Pancreas (tissue), 10 donors: Measurements from ENCODE around the gene NUP93. TPM values are rescaled to one million over a fixed set of nuclear protein-coding genes. Genes with fewer than 3 reads are reported as not detected.

Experiments
- ATAC-seq, 4 donors: fragments of 200-7000 bp; cut with Tn5 transposase; one replicate each; pipeline versions ENCODE4 v1.8.0 to v1.9.1; 2020; ENCODE audit warnings: mild to moderate bottlenecking in 4 of 4, moderate library complexity in 4 of 4
- DNase-seq, 6 donors: peaks; one replicate each; pipeline ENCODE4 v3.0.0-alpha.2; 2020
- FAIRE-seq: peaks from 2 replicates; lab custom pipeline; 2012; peaks lifted over from hg19 to GRCh38; lab: Jason Lieb, UNC
- H3K27ac ChIP-seq, 4 donors: fragments of 200-600 bp; sonication (generic); 1 replicate in 3 of 4; 2 replicates in 1 of 4; pipeline versions ENCODE4 v1.5.0 to v1.8.0; 2020
- H3K27me3 ChIP-seq, 4 donors: fragments of 200-600 bp; one replicate each; pipeline ENCODE4 v1.8.0; 2021
- H3K36me3 ChIP-seq, 3 donors: fragments of 200-600 bp; sonication (generic) in 1 of 3; one replicate each; pipeline versions ENCODE4 v1.5.0 to v1.8.0; 2020 to 2021
- H3K4me1 ChIP-seq, 3 donors: fragments of 200-600 bp; one replicate each; pipeline ENCODE4 v1.8.0; 2021
- H3K4me3 ChIP-seq, 4 donors: fragments of 200-600 bp; sonication (generic) in 2 of 4; one replicate each; pipeline versions ENCODE4 v1.5.0 to v1.8.0; 2020 to 2021
- H3K9me3 ChIP-seq, 4 donors: fragments of 200-600 bp; one replicate each; pipeline ENCODE4 v1.8.0; 2021
- CTCF ChIP-seq, 4 donors: fragments of 200-600 bp; sonication (generic) in 3 of 4; IDR thresholded peaks; one replicate each; pipeline versions ENCODE4 v1.5.0 to v1.8.0; 2021; ENCODE audit warnings: antibody characterized with exemption in 4 of 4
- WGBS, 2 donors: extraction: QIAGEN DNeasy Blood & Tissue Kit; methylation state at CpG; one replicate each; pipeline ENCODE4 v1.1.7; 2013; 5-methylcytosine and 5-hydroxymethylcytosine counted together
- intact Hi-C, 3 donors: fragments of 100-400 bp; cut with DNase I; formaldehyde crosslinking; loops; one replicate each; pipeline versions ENCODE4 v1.11.1 to v1.14.2; 2022
- polyA plus RNA-seq, 2 donors: library from polyadenylated mRNA; stranded (reverse); fragments of 200-250 nt; gene quantifications; one replicate each; pipeline ENCODE4 v1.2.3, GENCODE V29; 2013
- total RNA-seq, 6 donors: library from RNA; stranded (reverse); fragmentation: NEBNext Ultra II Directional in 4 of 6; extraction: Animal tissue kit (Norgen Biotek cat#: 25700) in 4 of 6; gene quantifications; one replicate each; pipeline versions ENCODE4 v1.2.1 to v1.2.4, GENCODE V29; 2021 to 2023
- donor health status: healthy with polysubstance abuse.
- donor health status: DM: no; HTN: no; CAD: no; lungs with moderate emphysema.
- donor health status: DM: no; HTN: no; CAD: no.
- donor health status: control.
- donor health status: control.
- donor health status: Bipolar disorder and iron deficiency.
- donor health status: DM: yes; HTN: yes; CAD: no.
- donor health status: DM: no; HTN: no; CAD: no.
- donor health status: DM: no; HTN: no; CAD: no.
- donor health status: DM: yes; HTN: yes; CAD: no.

NUP93 gene
- total and polyA plus RNA-seq, 8 donors = 13.1 to 31.4 (median 21.2) TPM

GRCh38 chr16:56817056-56817455 lies 87.1 kb downstream of the NUP93 start:
- no peak for ATAC-seq
- intact Hi-C loops = no loop called here
- no peak for TF ChIP-seq CTCF (IDR thresholded peaks at IDR 0.05)
- Histone ChIP-seq H3K27ac (no peak overlapping the region), H3K9me3 (no peaks in the 10 kb centered on the region), H3K27me3 (no peaks in the 10 kb centered on the region), H3K4me1 (peaks cover 0 to 8% (median 0%) of the 10 kb centered on the region in 3 donors), H3K4me3 (no peak overlapping the region), H3K36me3 (peaks cover 0 to 3% (median 0%) of the 10 kb centered on the region in 3 donors)
- FAIRE-seq = no peak
- DNase-seq = no peak

GRCh38 chr16:56817938-56818337 lies 88.0 kb downstream of the NUP93 start:
- FAIRE-seq = no peak
- Histone ChIP-seq H3K4me3 (no peak overlapping the region), H3K27me3 (no peaks in the 10 kb centered on the region), H3K4me1 (peaks cover 0 to 8% (median 0%) of the 10 kb centered on the region in 3 donors), H3K36me3 (peaks cover 0 to 3% (median 0%) of the 10 kb centered on the region in 3 donors), H3K27ac (no peak overlapping the region), H3K9me3 (no peaks in the 10 kb centered on the region)
- no peak for TF ChIP-seq CTCF (IDR thresholded peaks at IDR 0.05)
- WGBS, 2 donors = 90 to 95% methylated on average over 1 of the region's 1 CpG
- ATAC-seq = no peak
- no peak for DNase-seq
- intact Hi-C loops = no loop called here

GRCh38 chr16:56823081-56823733 lies 93.3 kb downstream of the NUP93 start:
- H3K4me1 ChIP-seq = no peaks in the 10 kb centered on the region
- no peaks in the 10 kb centered on the region for H3K9me3 ChIP-seq
- FAIRE-seq = no peak
- no peak for DNase-seq
- intact Hi-C loops = no loop called here
- H3K27me3 ChIP-seq = no peaks in the 10 kb centered on the region
- peaks cover 0 to 3% (median 0%) of the 10 kb centered on the region in 3 donors for H3K36me3 ChIP-seq
- WGBS, 2 donors = 94 to 95% methylated on average over 12 of the region's 12 CpGs
- TF ChIP-seq CTCF (IDR thresholded peaks at IDR 0.05) = no peak
- ATAC-seq = no peak
- no peak overlapping the region for H3K27ac ChIP-seq
- no peak overlapping the region for H3K4me3 ChIP-seq

GRCh38 chr16:56824331-56824730 lies 94.4 kb downstream of the NUP93 start:
- FAIRE-seq = no peak

More at GRCh38 chr16:56824331-56824730, 94.4 kb downstream of the NUP93 start:
- ATAC-seq (peak in 2 of 4 donors; percentile 53 to 70), DNase-seq (no peak)
- 42 to 51% methylated on average over 3 of the region's 3 CpGs for WGBS, 2 donors
- H3K27ac ChIP-seq = no peak overlapping the region
- H3K4me1 ChIP-seq = no peaks in the 10 kb centered on the region
- H3K4me3 ChIP-seq = no peak overlapping the region
- no peak for TF ChIP-seq CTCF (IDR thresholded peaks at IDR 0.05)
- intact Hi-C loops = no loop called here
- no peaks in the 10 kb centered on the region for H3K9me3 ChIP-seq
- H3K27me3 ChIP-seq = no peaks in the 10 kb centered on the region
- H3K36me3 ChIP-seq = no peaks in the 10 kb centered on the region
